Measurements from ENCODE around the gene WASL.

GRCh38 chr7:123650595-123650994 is 98.2 kb downstream of the WASL start:
- no peak for TF ChIP-seq CTCF (optimal IDR thresholded peaks at IDR 0.05 in 1 of 3, IDR thresholded peaks at IDR 0.05 in 1 of 3, conservative IDR thresholded peaks at IDR 0.05 in 1 of 3; ENCODE audit: extremely low read depth in 1 of 3, insufficient read depth in 2 of 3, low read length in 3 of 3)
- no peak for TF ChIP-seq EZH2 (IDR thresholded peaks at IDR 0.05; ENCODE audit: low read length)
